GM12892 (cell line): ENCODE results near the gene COL26A1.

Experiments
- POLR2AphosphoS5 ChIP-seq: IDR thresholded peaks from 2 replicates; pipeline ENCODE4 v1.6.1; 2011; ENCODE audit warnings: low read depth, low read length, control low read depth
- TAF1 ChIP-seq: IDR thresholded peaks from 2 replicates; pipeline ENCODE4 v1.6.1; 2011; ENCODE audit warnings: low read depth, mild to moderate bottlenecking, control low read depth, low read length, borderline replicate concordance

DNA sequence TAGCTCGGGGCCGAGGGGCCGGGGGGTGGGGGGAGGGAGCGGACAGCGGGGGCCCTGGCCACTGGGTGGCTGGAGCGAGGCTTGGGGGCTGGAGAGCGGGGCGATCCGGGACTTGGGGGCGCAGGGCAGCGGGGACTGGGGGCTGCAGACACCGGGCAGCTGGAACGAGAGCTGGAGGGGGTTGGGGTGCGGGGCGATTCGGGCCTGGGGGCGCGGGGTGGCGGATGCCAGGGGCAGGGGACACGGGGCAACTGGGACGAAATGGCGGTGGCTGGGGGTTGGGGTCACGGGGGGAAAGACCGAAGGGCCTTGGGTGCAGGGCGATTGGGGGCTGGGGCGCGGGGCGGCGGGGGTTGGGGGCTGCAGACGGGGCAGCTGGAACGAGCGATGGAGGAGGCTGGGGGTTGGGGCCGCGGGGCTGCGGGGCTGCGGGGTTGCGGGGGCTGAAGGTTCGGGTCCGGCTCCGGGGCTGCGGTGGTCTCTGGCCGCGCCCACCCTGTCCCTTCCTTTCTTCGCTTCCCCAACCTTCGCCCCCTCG lies 590 bp downstream of the COL26A1 start:
- TF ChIP-seq POLR2AphosphoS5 (no peak), TAF1 (no peak)
